Endometrium (tissue), 2 donors: ENCODE results near the gene UBAP2.

Experiments used
- FAIRE-seq: peaks from 2 replicates; lab custom pipeline; 2012; peaks lifted over from hg19 to GRCh38; lab: Jason Lieb, UNC
- donor health status: control.
- donor health status: control.

Gene UBAP2

GRCh38 chr9:33878691-33879366 is 169.9 kb downstream of the UBAP2 start:
- no peak for FAIRE-seq

GRCh38 chr9:33877727-33878489 is 170.8 kb downstream of the UBAP2 start:
- FAIRE-seq: no peak
